Activated T-cell treated with anti-CD3 and anti-CD28 coated beads for 48 hours (primary cell): ENCODE results near the gene TSPAN14.

ENCODE experiments used
- DNase-seq: peaks from one replicate; pipeline ENCODE4 v3.0.0-alpha.2; 2020; ENCODE audit warnings: low read depth

Gene TSPAN14

GRCh38 chr10:80454513-80455460, 677 bp downstream of the TSPAN14 start:
- no peak for DNase-seq

- no peak for DNase-seq
These were observed 1.6 kb downstream of the TSPAN14 start for GRCh38 chr10:80455461-80456349.

DNA sequence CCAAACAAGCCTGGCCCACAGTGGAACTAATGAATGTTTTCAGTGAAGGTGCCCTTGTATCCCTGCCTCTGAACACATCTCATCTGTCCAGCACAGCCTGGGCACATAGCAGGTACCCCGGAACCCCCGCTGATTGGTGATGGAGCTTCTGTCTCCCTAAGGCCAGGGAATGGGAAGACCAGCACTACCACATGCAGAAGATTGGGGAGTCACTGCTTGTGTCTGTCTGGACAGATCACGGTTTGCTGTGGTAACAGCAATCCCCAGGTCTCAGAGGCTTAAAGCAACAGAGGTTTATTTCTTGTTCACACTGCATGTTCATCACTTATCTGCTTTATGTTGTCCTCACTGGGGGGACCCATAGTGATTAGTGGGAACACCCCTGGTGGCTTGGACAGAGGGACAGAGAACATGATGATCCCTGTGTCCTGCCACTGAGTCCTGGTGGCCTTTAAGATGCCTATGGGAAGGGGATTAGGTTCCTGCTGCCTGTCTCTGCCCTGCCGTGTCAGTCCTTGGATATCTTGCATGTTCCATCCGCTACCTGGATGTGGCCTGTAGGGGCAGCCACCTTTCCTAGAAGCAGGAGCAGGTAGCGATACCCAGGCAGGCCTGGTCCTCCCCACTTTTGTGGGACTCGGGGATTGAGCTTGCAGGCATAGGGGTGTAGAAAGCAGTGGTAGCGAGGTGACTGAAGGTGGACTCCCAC, 3.6 kb downstream of the TSPAN14 start:
- DNase-seq, result no peak

DNA sequence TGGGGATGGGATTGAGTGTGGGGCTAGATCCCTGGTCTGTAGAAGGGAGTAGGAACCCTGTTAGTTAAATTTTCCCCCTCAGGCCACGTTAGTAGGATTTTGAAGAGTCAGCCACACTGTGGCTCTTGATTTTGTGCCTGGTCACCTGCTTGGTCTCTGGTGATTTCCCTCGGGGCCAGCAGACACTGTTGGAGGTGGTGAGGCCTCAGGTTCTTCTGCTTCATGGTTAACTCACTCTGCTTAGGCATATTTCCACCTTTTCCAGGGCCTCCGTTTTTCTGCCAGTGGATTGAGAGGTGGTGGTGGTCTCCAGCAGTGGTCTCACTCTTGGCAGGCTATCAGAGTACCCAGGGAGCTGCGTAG, 4.1 kb downstream of the TSPAN14 start:
- no peak for DNase-seq

DNA sequence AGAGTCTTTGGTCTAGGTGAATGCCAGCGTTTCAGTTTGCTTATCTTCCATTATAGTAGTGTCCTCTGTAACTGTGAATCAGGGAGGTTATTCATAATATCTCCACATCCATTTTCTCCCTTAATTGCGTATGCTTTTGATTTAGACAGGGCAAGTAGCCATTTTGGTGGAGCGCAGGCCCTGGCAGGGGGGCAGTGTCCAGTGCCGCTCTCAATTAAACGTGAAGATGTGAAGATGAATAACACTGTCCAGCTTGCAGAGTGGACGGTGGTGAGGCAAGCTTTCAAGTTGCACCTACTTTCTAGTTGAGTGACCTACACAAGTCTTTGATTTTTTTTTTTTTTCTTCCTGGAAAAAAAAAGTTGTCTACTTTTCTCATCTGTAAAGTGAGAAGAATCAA, 4.5 kb downstream of the TSPAN14 start:
- no peak for DNase-seq

DNA sequence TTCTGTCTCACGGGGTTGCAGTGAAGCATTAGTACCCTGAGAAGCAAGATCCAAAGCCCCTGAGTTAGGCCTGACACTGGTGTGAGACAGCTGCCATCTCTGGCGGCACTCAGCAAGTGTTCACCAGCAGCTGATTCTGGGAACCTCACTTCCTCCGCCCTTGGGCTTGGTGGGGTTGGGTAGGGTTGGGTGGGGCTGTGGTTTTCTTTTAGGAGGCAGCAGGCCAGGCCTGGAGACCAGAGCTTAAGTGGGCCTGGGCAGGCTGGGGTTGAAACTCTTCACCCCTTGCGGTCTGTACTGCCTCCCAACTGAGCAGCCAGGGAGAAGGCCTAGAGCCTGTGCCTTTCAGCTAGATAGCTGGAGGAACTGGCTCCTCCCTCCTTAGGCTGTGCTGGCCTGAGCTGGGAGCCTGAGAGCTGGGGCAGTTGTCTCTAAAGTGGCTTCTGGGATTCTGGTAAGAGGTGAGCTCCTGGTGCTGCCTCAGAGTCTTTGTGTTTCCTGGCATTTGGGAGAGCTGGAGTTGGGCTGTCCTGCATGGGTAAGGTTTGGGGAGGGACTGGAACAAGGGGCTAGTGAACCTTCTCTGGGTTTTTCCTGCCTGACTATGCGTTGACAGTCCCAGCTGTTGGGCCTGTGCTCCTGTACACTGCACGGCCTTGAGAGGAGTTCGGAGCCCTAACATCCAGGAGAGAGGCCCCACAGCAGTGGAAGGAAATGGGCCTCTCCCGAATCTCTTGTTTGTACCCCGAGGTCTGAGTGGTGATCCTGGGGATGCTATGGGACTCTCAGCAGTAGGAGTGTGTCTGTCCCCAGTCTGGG, 5.1 kb downstream of the TSPAN14 start:
- DNase-seq, result peak; percentile 47

DNA sequence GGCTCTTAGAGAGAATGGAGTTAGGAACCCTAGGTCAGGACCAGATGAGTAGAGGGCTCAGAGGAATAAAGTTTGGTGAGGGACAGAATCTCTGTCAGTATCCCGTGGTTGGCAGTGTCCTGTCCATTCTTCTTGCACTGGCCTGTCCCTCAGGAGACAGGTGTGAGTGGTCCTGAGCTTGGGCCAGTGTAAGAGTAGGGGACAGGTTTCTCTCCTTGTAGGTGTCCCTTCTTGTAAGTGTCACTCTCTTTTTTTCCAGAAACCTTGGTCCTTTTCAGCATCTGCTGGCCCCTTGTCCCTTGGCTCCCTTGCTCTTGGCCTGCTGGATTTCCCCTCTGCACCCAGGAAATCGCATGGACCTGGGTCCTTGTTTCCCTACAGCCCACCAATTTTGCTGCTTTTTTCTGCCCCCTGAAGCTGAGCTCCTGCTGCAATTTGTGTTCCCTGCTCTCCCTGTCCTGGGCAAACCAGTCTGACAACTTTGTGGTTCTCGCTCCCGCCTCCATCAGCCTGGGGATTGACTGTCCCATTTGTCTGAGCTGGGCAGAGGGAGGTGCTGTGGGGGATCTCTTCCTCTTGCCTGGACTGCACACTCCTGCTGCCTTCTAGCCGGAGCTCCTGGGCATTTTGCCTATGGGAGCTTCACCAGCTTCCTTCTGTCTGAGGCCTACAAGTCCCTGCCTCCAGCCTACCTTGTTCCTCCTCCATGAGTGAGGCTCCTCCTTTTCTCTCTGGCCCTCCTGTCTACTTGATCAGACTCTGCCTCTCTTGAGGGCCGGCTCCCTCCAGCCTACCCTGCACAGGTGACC, 6.5 kb downstream of the TSPAN14 start:
- no peak for DNase-seq

DNA sequence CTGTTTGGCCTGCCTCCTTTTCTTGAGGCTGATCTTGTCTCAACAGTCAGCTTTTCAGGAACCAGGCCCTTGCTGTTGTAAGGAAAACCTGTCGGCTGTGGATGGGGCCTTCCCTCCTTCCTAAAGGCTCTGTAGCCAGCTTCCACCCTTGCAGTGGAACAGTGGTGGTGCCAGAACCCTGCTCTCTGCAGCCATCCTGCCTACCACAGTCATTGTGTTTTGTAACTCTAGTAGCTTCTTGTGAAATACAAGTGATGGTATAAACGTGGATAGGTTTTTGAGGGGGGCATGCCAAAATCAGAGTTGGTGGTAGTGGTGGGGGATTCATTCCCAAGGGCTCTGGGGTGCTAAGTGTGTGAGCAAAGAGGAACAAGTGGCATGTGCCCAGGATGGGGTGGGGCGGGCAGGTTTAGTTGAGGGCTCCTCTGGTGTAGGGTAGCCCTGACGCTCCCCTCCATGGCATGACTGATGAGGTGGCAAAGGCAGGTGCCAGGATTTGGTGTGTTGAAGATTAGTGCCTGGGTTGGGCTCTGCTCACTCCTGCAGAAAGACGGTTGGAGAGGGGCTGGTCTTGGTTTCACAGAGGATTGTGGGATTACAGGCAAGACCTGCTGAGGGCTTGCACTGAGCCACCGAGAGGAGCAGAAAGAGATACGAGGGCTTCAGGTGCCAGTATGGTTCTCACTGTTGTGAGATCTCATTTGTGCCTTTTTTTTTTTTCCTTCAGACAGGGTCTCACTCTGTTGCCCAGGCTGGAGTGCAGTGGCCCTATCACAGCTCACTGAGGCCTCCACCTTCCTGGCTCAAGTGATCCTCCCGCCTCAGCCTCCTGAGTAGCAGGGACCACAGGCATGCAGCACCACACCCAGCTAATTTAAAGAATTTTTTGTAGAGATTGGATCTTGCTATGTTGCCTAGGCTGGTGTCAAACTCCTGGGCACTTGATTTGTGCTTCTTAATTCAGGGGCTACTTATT, 7.4 kb downstream of the TSPAN14 start:
- DNase-seq, result no peak

GRCh38 chr10:80462299-80462980, 8.3 kb downstream of the TSPAN14 start:
- no peak for DNase-seq

DNA sequence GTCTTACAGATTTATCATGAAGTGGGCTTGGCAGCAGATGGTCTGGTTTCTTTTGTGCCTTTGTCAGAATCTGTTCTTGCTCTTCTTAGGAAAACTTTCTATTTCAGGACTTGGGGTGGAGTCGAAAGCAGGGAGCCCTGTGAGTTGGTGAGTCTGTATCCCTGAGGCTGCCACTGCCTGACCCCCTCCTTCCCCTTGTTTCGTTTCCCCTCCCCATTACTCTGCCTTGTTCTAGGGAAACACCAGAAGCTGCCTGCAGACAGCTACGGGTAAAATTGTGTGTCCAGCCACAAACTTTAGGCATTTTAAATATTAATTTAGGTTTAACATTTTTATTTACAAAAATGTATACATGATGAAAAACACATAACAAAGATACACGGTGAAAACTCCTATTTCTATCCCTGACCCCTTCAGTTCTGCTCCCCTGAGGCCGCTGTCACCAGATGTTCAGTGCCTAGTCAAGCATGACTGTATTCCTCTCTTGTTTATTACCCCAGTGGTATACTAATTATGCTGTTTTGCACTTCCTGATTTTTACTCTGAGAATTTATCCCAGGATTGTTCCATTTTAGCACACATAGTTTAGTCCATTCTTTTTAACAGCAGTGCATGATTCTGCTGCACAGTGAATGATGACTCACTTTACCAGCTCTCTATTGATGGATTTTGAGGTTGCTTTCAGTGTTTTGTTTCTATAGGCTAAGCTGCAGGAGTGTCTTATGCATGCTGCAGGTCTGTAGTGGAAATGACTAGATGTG, 9.1 kb downstream of the TSPAN14 start:
- no peak for DNase-seq

- DNase-seq, result no peak
These were observed 9.8 kb downstream of the TSPAN14 start for GRCh38 chr10:80463868-80464267.

DNA sequence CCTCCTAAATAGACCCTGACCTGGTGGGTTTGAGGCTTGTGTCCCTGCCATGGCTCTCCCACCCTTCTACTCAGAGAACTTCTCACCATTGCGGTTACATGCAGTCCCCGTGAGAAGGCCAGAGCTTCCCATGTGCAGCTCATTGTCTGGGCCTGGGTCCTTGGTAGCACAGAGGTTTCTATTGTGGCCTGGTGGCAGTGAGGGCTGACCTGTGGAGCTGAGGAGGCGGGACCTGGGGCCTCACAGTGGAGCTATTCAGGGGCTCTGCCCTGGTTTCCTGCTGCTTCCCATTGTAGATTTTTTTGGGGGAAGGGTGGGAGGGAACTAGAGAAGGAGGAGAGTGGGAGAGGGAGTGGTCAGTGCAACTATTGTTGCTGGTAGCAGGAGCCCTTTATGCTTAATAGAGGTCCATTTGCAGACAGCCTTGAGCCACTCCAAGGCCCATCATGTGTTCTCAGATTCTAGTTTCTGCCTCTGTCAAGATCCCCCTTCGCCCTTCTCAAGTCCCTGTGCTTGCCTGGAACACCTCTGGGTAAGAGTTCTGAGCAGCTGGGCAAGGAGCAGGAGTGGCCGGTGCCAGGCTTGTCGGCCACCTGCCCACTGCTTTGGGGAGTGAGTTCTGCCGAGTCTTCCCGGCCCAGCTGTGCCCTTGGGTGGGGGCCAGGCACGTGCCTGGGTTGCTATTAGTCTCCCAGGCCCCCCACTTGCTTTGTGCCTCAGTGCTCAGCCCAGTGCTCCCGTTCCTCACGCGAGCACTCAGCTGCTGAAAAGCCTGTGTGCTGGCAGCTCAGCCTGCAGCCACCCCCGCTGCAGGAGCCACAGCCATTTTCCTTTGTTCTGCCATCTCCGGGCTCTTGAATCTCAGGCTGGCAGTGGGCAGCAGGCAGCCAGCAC, 10.7 kb downstream of the TSPAN14 start:
- no peak for DNase-seq

DNA sequence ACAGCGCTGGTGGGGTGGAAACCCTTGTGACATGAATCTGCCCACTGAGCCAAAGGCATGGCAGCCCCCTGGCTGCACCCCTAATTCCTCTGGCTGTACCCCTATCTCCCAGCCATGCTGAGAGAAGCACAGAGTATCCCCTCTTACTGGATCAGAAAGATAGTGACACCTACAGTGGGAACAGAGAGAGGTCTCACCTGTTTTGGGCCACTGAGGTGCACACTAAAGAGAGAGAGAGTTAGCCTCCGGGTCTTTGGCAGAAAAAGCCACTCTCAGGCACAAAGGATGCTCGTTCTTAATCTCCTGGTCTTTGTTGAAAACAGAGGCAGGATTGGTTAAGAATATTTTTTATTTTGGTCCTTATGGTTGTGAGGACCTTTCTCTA, 11.3 kb downstream of the TSPAN14 start:
- no peak for DNase-seq

DNA sequence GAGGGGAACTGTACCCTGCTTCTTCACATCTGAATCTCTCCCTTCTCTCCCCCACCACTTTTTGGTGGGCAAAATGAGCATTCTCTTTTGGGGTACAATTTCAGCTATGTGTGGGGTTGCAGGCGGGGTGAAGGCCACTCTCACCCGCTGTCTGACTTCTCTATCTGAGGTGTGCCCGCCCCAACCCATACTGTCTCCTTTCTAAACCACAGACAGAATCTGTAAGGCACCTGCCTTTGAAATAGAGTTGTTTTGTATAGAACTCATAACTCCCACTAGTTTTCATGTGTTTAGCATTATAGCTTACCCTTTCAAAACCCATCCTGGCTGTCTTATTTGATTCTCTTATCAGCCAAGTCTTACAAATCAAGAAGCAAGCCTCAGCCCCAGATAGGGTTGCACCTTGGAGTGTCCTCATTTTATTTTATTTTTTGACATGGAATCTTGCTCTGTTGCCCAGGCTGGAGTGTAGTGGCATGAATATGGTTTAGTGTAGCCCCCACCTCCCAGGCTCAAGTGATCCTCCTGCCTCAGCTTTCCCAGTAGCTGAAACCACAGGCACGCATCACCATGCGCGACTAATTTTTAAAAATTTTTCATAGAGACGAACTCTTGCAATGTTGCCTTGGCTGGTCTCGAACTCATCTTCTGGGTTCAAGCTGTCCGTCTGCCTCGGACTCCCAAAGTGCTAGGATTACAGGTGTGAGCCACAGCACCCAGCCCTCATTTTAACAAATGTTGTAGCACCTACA, 11.9 kb downstream of the TSPAN14 start:
- DNase-seq, result no peak

DNA sequence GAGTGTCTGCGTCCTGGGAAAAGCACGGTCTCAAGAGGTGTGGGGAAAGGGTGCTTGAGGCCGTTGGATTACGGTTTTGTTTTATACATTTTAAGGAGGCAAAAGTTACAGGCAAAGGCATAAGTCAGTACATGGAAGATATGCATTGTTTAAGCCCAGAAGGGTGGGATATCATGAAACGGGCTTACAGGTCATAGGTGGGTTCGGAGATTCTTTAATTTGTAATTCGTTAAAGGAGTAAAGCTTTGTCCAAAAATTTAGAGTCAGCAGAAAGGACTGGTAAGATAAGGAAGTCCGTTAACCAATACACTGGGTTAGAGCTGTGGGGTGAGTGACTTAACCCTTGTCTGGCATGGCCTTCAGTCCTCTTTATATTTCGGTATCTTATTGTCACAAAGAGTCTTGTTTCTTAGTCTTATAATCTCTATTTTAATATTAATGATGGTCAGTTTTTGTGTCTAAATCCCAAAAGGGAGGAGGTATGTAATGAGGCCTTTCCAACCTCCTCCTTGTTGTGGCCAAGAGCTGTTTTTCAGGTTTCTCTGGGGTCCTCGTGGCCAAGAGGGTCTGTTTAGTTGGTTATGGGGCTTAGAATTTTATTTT, 12.7 kb downstream of the TSPAN14 start:
- DNase-seq, result no peak

DNA sequence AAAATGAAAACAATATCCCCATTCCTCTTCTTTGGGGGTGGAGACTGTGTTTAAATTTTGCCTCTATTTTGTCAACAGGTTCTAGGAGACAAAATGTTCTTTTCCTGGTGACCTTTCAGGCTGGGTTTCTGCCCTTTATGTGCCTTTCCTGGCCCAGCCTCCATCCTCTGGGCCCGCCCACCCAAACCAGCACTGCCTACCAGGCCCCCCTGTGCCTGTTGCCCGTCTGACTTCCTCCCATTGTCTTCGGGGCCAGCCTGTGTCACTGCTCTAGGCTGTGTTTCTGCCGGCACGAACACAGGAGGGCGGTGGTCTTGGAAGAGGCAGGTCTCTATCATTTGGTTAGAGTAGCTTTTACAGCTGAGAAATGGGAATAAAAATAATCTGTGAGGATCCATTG, 13.9 kb downstream of the TSPAN14 start:
- DNase-seq, result no peak
